Measurements from ENCODE around the gene CFAP77. TPM values are rescaled to one million over a fixed set of nuclear protein-coding genes. Genes with fewer than 3 reads are reported as not detected.
A peak's percentile ranks its signal among the peaks of the same experiment; 100 is the strongest.
"Not testable (repeated sequence)": the region's sequence is repeated elsewhere in the genome, so short reads cannot be mapped to it uniquely, and the experiment has no call there.

The CFAP77 gene
- total and polyA plus RNA-seq, 4 donors, result 0.38 TPM; not detected in 3

GRCh38 chr9:132568787-132569186 is 158.8 kb downstream of the CFAP77 start:
- intact Hi-C loops (cut with DNase I); H3K4me3 ChIP-seq (ENCODE audit: low read length in 2 of 2); H3K27me3 ChIP-seq (ENCODE audit: control insufficient read depth in 1 of 2, insufficient read depth in 2 of 2, low read length in 1 of 2); H3K27ac ChIP-seq (ENCODE audit: low read depth in 1 of 2, low read length in 2 of 2); DNase-seq; H3K9me3 ChIP-seq (ENCODE audit: control insufficient read depth, low read length); H3K4me1 ChIP-seq (ENCODE audit: control insufficient read depth in 1 of 2, insufficient read depth in 2 of 2, low read length in 2 of 2); H3K36me3 ChIP-seq (ENCODE audit: control insufficient read depth in 1 of 2, insufficient read depth in 2 of 2, low read length in 1 of 2); ATAC-seq (ENCODE audit: low FRiP score): not testable (repeated sequence)
- 80 to 87% methylated on average over 2 of the region's 2 CpGs for WGBS, 2 donors

DNA sequence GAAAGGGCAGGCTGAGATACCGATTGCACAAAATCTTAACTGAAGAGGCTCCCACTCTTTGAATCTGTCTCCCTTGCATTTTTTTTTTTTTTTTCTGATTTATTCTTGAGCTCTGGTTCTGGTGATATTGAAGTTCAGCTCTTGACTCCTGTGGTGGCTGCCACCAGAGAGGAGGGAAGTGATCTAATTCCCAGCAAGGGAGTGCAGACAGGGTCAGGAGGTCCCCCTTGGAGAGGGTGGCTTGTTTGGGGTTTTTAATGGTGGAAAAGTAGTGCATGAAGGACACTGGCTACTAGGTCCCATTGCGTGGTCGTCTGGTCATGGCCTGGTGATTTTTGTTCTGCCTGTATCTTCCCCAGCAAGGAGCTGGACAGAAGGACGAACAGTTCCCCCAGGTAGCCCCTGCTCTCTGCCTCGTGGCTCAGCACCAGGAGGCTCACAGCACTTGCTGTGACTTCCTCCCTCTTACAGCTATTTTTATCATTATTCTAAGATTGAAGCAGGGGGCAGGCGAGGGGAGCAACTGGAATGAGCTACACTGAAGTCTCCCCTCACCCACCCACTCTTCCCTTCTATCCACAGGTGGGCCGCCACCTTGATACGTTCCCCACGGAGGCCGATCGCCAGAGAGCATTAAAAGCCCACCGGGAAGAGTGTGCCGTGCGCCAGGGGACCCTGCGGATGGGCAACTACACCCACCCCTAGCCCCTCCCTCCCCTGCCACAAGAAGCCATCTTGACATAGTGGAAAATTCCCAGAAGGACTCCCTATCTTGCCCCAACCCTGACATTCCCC is 162.0 kb downstream of the CFAP77 start:
- H3K9me3 ChIP-seq (ENCODE audit: control insufficient read depth, low read length), result peaks cover 1% of the 10 kb centered on the region
- no peaks in the 10 kb centered on the region for H3K4me1 ChIP-seq (ENCODE audit: control insufficient read depth in 1 of 2, insufficient read depth in 2 of 2, low read length in 2 of 2)
- ATAC-seq (ENCODE audit: low FRiP score) (no peak), DNase-seq (peak in 1 of 2 donors; percentile 53)
- H3K27me3 ChIP-seq (ENCODE audit: control insufficient read depth in 1 of 2, insufficient read depth in 2 of 2, low read length in 1 of 2), result no peaks in the 10 kb centered on the region
- H3K4me3 ChIP-seq (ENCODE audit: low read length in 2 of 2), result no peak overlapping the region
- 73 to 75% methylated on average over 15 of the region's 15 CpGs for WGBS, 2 donors
- H3K27ac ChIP-seq (ENCODE audit: low read depth in 1 of 2, low read length in 2 of 2), result no peak overlapping the region
- no peaks in the 10 kb centered on the region for H3K36me3 ChIP-seq (ENCODE audit: control insufficient read depth in 1 of 2, insufficient read depth in 2 of 2, low read length in 1 of 2)
- intact Hi-C loops (cut with DNase I), result no loop called here

DNA sequence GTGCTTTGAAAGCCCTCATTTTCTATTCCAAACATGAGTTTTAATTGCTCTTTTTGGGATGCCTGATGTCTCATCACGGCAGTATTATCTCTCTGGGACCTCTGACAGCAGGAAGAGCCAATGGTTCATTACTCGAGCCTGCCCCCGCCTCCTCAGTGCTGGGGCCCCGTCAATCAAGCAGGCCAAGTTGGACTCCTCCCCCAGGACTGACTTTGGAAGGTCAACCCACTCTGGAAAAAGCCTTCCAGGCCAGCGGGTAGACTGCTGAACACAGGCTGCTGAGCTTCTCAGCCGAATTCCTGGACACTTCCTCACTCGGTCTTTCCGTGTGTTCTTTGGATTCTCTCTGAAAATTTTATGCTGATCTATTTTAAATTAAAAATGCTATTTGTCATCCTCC is 162.9 kb downstream of the CFAP77 start:
- no peak for ATAC-seq (ENCODE audit: low FRiP score)
- H3K4me3 ChIP-seq (ENCODE audit: low read length in 2 of 2), result no peak overlapping the region
- DNase-seq, result peak in 1 of 2 donors; percentile 40
- H3K36me3 ChIP-seq (ENCODE audit: control insufficient read depth in 1 of 2, insufficient read depth in 2 of 2, low read length in 1 of 2), result no peaks in the 10 kb centered on the region
- no peaks in the 10 kb centered on the region for H3K27me3 ChIP-seq (ENCODE audit: control insufficient read depth in 1 of 2, insufficient read depth in 2 of 2, low read length in 1 of 2)
- no peaks in the 10 kb centered on the region for H3K4me1 ChIP-seq (ENCODE audit: control insufficient read depth in 1 of 2, insufficient read depth in 2 of 2, low read length in 2 of 2)
- no peak overlapping the region for H3K27ac ChIP-seq (ENCODE audit: low read depth in 1 of 2, low read length in 2 of 2)
- intact Hi-C loops (cut with DNase I), result no loop called here
- peaks cover under 1% of the 10 kb centered on the region for H3K9me3 ChIP-seq (ENCODE audit: control insufficient read depth, low read length)
- WGBS, 2 donors, result 19 to 26% methylated on average over 8 of the region's 8 CpGs

DNA sequence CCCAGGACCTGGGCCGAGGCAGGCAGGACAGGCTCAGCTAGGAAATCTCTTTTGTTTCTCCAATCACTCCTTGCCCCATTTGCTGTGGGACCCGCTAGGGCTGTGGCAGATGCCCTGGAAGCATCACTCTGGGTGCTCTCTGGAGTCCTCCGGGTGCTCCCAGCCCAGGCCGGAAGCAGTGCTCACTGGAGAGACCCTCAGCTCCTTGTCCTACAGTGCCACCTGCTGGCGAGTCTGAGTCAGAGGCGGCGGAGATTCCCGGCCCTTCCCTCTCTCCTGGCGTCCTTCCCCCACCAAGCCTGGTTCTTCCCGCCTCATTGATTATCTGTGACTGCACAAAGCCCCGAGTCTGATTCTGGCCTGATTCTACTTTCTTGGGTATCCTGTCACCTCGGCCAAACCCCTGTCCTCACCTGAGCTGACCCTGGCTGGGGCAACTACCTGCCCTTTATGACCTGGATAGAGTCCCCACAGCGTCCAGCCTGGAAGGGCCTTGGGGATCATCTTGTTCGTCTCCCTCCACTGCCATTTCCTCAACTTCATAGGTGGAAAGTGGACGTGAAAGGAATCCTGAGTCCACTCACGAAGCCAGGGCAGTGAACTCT is 165.1 kb downstream of the CFAP77 start:
- intact Hi-C loops (cut with DNase I), result no loop called here
- Histone ChIP-seq H3K4me3 (ENCODE audit: low read length in 2 of 2) (no peak overlapping the region), H3K4me1 (ENCODE audit: control insufficient read depth in 1 of 2, insufficient read depth in 2 of 2, low read length in 2 of 2) (no peaks in the 10 kb centered on the region), H3K27me3 (ENCODE audit: control insufficient read depth in 1 of 2, insufficient read depth in 2 of 2, low read length in 1 of 2) (no peaks in the 10 kb centered on the region), H3K36me3 (ENCODE audit: control insufficient read depth in 1 of 2, insufficient read depth in 2 of 2, low read length in 1 of 2) (no peaks in the 10 kb centered on the region), H3K27ac (ENCODE audit: low read depth in 1 of 2, low read length in 2 of 2) (no peak overlapping the region), H3K9me3 (ENCODE audit: control insufficient read depth, low read length) (no peaks in the 10 kb centered on the region)
- WGBS, 2 donors, result 9 to 13% methylated on average over 16 of the region's 16 CpGs
- DNase-seq (peak; percentile 70 to 82), ATAC-seq (ENCODE audit: low FRiP score) (peak; percentile 73)

- Histone ChIP-seq H3K36me3 (ENCODE audit: control insufficient read depth in 1 of 2, insufficient read depth in 2 of 2, low read length in 1 of 2) (no peaks in the 10 kb centered on the region), H3K27ac (ENCODE audit: low read depth in 1 of 2, low read length in 2 of 2) (no peak overlapping the region), H3K4me3 (ENCODE audit: low read length in 2 of 2) (no peak overlapping the region), H3K9me3 (ENCODE audit: control insufficient read depth, low read length) (no peaks in the 10 kb centered on the region), H3K4me1 (ENCODE audit: control insufficient read depth in 1 of 2, insufficient read depth in 2 of 2, low read length in 2 of 2) (no peaks in the 10 kb centered on the region), H3K27me3 (ENCODE audit: control insufficient read depth in 1 of 2, insufficient read depth in 2 of 2, low read length in 1 of 2) (no peaks in the 10 kb centered on the region)
- ATAC-seq (ENCODE audit: low FRiP score) (no peak), DNase-seq (peak in 1 of 2 donors; percentile 41)
- 69 to 76% methylated on average over 5 of the region's 5 CpGs for WGBS, 2 donors
- intact Hi-C loops (cut with DNase I), result no loop called here
Observed at GRCh38 chr9:132575811-132576210, 165.8 kb downstream of the CFAP77 start.

GRCh38 chr9:132577119-132577518 is 167.1 kb downstream of the CFAP77 start:
- Histone ChIP-seq H3K27me3 (ENCODE audit: control insufficient read depth in 1 of 2, insufficient read depth in 2 of 2, low read length in 1 of 2) (no peaks in the 10 kb centered on the region), H3K27ac (ENCODE audit: low read depth in 1 of 2, low read length in 2 of 2) (no peak overlapping the region), H3K4me3 (ENCODE audit: low read length in 2 of 2) (no peak overlapping the region), H3K4me1 (ENCODE audit: control insufficient read depth in 1 of 2, insufficient read depth in 2 of 2, low read length in 2 of 2) (no peaks in the 10 kb centered on the region), H3K9me3 (ENCODE audit: control insufficient read depth, low read length) (no peaks in the 10 kb centered on the region), H3K36me3 (ENCODE audit: control insufficient read depth in 1 of 2, insufficient read depth in 2 of 2, low read length in 1 of 2) (no peaks in the 10 kb centered on the region)
- ATAC-seq (ENCODE audit: low FRiP score) (no peak), DNase-seq (no peak)
- intact Hi-C loops (cut with DNase I), result no loop called here

DNA sequence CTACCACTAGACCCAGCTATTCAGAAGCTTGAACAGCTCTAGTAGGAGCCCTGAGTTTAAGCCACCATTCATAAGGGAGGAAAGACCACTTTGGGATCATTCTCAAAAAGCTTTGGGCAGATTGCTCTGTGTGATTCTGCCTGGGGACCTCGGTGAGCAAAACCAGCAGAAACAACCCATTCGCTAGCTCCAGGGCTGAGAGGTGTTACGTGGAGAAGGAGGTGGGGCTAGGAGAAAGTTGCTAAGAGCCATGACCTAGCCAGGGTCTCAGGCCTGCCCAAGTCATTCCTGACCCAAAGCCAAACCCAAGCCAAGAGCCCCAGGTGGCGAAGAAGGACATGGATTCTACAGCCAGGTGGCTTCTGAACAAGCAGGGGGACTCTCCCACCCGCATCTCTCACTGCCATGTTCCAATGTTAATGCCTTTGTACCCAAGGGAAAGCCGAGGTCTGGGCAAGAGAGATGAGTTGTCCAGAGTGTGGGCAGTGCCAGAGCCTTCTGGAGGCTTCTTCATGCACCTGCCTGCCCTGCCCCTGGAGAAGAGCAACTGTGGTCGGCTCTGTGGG is 168.4 kb downstream of the CFAP77 start:
- WGBS, 2 donors, result 25 to 29% methylated on average over 7 of the region's 7 CpGs
- H3K36me3 ChIP-seq (ENCODE audit: control insufficient read depth in 1 of 2, insufficient read depth in 2 of 2, low read length in 1 of 2), result no peaks in the 10 kb centered on the region
- H3K4me3 ChIP-seq (ENCODE audit: low read length in 2 of 2), result no peak overlapping the region
- H3K27ac ChIP-seq (ENCODE audit: low read depth in 1 of 2, low read length in 2 of 2), result no peak overlapping the region
- intact Hi-C loops (cut with DNase I), result no loop called here
- ATAC-seq (ENCODE audit: low FRiP score), result no peak
- no peaks in the 10 kb centered on the region for H3K9me3 ChIP-seq (ENCODE audit: control insufficient read depth, low read length)
- peak in 1 of 2 donors; percentile 26 for DNase-seq
- no peaks in the 10 kb centered on the region for H3K4me1 ChIP-seq (ENCODE audit: control insufficient read depth in 1 of 2, insufficient read depth in 2 of 2, low read length in 2 of 2)
- H3K27me3 ChIP-seq (ENCODE audit: control insufficient read depth in 1 of 2, insufficient read depth in 2 of 2, low read length in 1 of 2), result no peaks in the 10 kb centered on the region

DNA sequence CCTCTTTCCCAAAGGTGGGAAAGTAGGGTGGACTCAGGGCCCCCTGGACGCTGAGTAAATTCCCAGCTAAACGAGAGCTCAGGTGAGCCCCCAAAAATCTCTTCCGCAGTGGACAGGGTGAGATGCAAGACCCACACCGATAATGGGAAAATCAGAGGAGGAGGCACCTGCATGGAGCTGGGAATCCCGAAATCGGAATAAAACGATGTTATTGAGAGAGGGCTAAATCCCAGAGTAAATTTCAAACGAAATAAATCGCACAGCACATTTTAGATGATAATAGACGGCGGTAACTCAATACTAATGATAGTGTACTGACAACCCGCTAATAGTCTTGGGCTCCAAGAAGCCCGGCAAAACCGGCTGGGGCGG is 169.4 kb downstream of the CFAP77 start:
- intact Hi-C loops (cut with DNase I), result no loop called here
- H3K4me1 ChIP-seq (ENCODE audit: control insufficient read depth in 1 of 2, insufficient read depth in 2 of 2, low read length in 2 of 2), result no peaks in the 10 kb centered on the region
- no peaks in the 10 kb centered on the region for H3K27me3 ChIP-seq (ENCODE audit: control insufficient read depth in 1 of 2, insufficient read depth in 2 of 2, low read length in 1 of 2)
- H3K9me3 ChIP-seq (ENCODE audit: control insufficient read depth, low read length), result no peaks in the 10 kb centered on the region
- DNase-seq (no peak), ATAC-seq (ENCODE audit: low FRiP score) (no peak)
- no peak overlapping the region for H3K4me3 ChIP-seq (ENCODE audit: low read length in 2 of 2)
- H3K27ac ChIP-seq (ENCODE audit: low read depth in 1 of 2, low read length in 2 of 2), result no peak overlapping the region
- H3K36me3 ChIP-seq (ENCODE audit: control insufficient read depth in 1 of 2, insufficient read depth in 2 of 2, low read length in 1 of 2), result no peaks in the 10 kb centered on the region
- WGBS, 2 donors, result 8 to 13% methylated on average over 15 of the region's 15 CpGs
